K562 (cell line): ENCODE results near the gene RNF20. TPM values are rescaled to one million over a fixed set of nuclear protein-coding genes. Genes with fewer than 3 reads are reported as not detected.
A peak's percentile ranks its signal among the peaks of the same experiment; 100 is the strongest.

Experiments used
- ATAC-seq: fragments of 200-7000 bp; cut with Tn5 transposase; 3 replicates; pipeline ENCODE4 v1.9.1; 2020; ENCODE audit warnings: moderate library complexity
- BruUV-seq: library from RNA; stranded (reverse); fragments of 400-500 nt; replicated peaks from 2 replicates; lab custom pipeline; 2021; lab: Mats Ljungman, UMichigan
- CTCF ChIA-PET: fragments of 300-600 bp; formaldehyde crosslinking; extraction: SDS; loops from one replicate; lab custom pipeline; 2021; ENCODE audit warnings: low intra/inter-chr PET ratio; lab: Yijun Ruan, JAX
- POLR2A ChIA-PET: fragments of 300-600, 350-650 bp; sonication (Branson Sonifier 250); formaldehyde crosslinking; extraction: SDS; loops from one replicate; lab custom pipeline; 2021; ENCODE audit warnings: antibody characterized with exemption, inconsistent platforms; lab: Yijun Ruan, JAX
- DNase-seq, 4 experiments: peaks; one replicate each; pipeline versions ENCODE4 v3.0.0 to v3.0.0-alpha.2; 2011 to 2018; ENCODE audit warnings: low spot score in 3 of 4, mixed read lengths in 3 of 4; ENCODE audit errors: extremely low read depth in 1 of 4
- FAIRE-seq: peaks from 2 replicates; lab custom pipeline; 2011; peaks lifted over from hg19 to GRCh38; lab: Jason Lieb, UNC
- H2AFZ ChIP-seq: 2 replicates; pipeline ENCODE4 v1.6.0; 2011; ENCODE audit warnings: low read depth, low read length, control low read depth, inconsistent platforms
- H3K27ac ChIP-seq: fragments of 200-600 bp; 3 replicates; pipeline ENCODE4 v1.8.0; 2011; ENCODE audit warnings: low read depth, mild to moderate bottlenecking, control low read depth, inconsistent platforms, low read length, moderate library complexity, mixed read lengths; ENCODE audit errors: extremely low read depth
- H3K27me3 ChIP-seq, 2 experiments: fragments of 300-600 bp in 1 of 2; 2 replicates in 1 of 2; 3 replicates in 1 of 2; pipeline versions ENCODE4 v1.6.0 to v1.8.0; 2011; ENCODE audit warnings: inconsistent platforms in 2 of 2, low read length in 2 of 2, mild to moderate bottlenecking in 1 of 2, mixed read lengths in 1 of 2, moderate library complexity in 1 of 2; ENCODE audit not compliant: control insufficient read depth in 2 of 2, insufficient read depth in 2 of 2
- H3K36me3 ChIP-seq: fragments of 300-600 bp; 3 replicates; pipeline ENCODE4 v1.8.0; 2011; ENCODE audit warnings: mild to moderate bottlenecking, low read length, inconsistent platforms; ENCODE audit not compliant: control insufficient read depth, insufficient read depth
- H3K4me1 ChIP-seq, 2 experiments: fragments of 200-600 bp in 1 of 2; replicated peaks in 1 of 2; 2 replicates in 1 of 2; 3 replicates in 1 of 2; pipeline versions ENCODE4 v1.5.1 to v1.8.0; 2011; ENCODE audit warnings: inconsistent platforms in 2 of 2, low read length in 2 of 2, mild to moderate bottlenecking in 1 of 2, mixed read lengths in 1 of 2, moderate library complexity in 1 of 2; ENCODE audit not compliant: control insufficient read depth in 2 of 2, insufficient read depth in 2 of 2
- H3K4me2 ChIP-seq: 2 replicates; pipeline ENCODE4 v1.6.1; 2011; ENCODE audit warnings: low read length, control low read depth, inconsistent platforms, mixed read lengths; ENCODE audit not compliant: insufficient read depth
- H3K4me3 ChIP-seq: fragments of 200-600 bp; sonication (generic), shearing (Covaris generic); 2 replicates; pipeline ENCODE4 v1.5.1; 2016; ENCODE audit warnings: control low read depth, inconsistent platforms
- H3K79me2 ChIP-seq: fragments of 200-600 bp; 3 replicates; pipeline ENCODE4 v1.8.0; 2011; ENCODE audit warnings: low read length, inconsistent platforms; ENCODE audit not compliant: control insufficient read depth, insufficient read depth
- H3K9ac ChIP-seq, 2 experiments: 2 replicates each; pipeline versions ENCODE4 v1.6.0 to v1.6.1; 2011; ENCODE audit warnings: low read depth in 2 of 2, low read length in 2 of 2, control low read depth in 1 of 2, inconsistent platforms in 1 of 2, mild to moderate bottlenecking in 1 of 2, mixed read lengths in 1 of 2; ENCODE audit not compliant: insufficient read depth in 1 of 2
- H3K9me1 ChIP-seq: one replicate; pipeline ENCODE4 v1.6.0; 2011; ENCODE audit warnings: inconsistent platforms, mild to moderate bottlenecking, low read length, moderate library complexity; ENCODE audit not compliant: control insufficient read depth, insufficient read depth
- H3K9me3 ChIP-seq: replicated peaks from 2 replicates; pipeline ENCODE4 v1.5.1; 2011; ENCODE audit warnings: low read depth, low read length, inconsistent platforms; ENCODE audit not compliant: control insufficient read depth, insufficient read depth
- H4K20me1 ChIP-seq: replicated peaks from 2 replicates; pipeline ENCODE4 v1.6.1; 2011; ENCODE audit warnings: low read length, inconsistent platforms, mixed read lengths; ENCODE audit not compliant: control insufficient read depth, insufficient read depth
- ATF6 ChIP-seq: sonication (generic); formaldehyde crosslinking; IDR thresholded peaks from 2 replicates; pipeline ENCODE4 v1.4.0; 2020; ENCODE audit warnings: mild to moderate bottlenecking, missing genetic modification reagents
- BHLHE40 ChIP-seq: IDR thresholded peaks from 2 replicates; pipeline ENCODE4 v1.6.1; 2011; ENCODE audit warnings: low read length, improper control_type of control experiment
- CBFA2T3 ChIP-seq: fragments of 450-650 bp; IDR thresholded peaks from 2 replicates; pipeline ENCODE4 v1.6.1; 2017
- CHD1 ChIP-seq: fragments of 200-600 bp; sonication (generic); IDR thresholded peaks from one replicate; pipeline ENCODE4 v1.6.1; 2012; ENCODE audit warnings: mild to moderate bottlenecking, moderate library complexity, low read length, inconsistent platforms
- CSDE1 ChIP-seq, 2 experiments: fragments of 450-650 bp; IDR thresholded peaks; 2 replicates each; pipeline ENCODE4 v1.6.1; 2016; ENCODE audit warnings: mild to moderate bottlenecking in 1 of 2
- FOXO4 ChIP-seq: fragments of 450-650 bp; formaldehyde crosslinking; IDR thresholded peaks from 2 replicates; pipeline ENCODE4 v1.4.0; 2020; ENCODE audit warnings: mild to moderate bottlenecking, moderate library complexity
- MEF2A ChIP-seq: IDR thresholded peaks from 2 replicates; pipeline ENCODE4 v1.6.1; 2011; ENCODE audit warnings: low read depth, mild to moderate bottlenecking, low read length, moderate library complexity; ENCODE audit not compliant: control insufficient read depth
- NR2C1 ChIP-seq, 2 experiments: fragments of 450-650 bp; IDR thresholded peaks; 2 replicates each; pipeline ENCODE4 v1.6.1; 2017; ENCODE audit warnings: mild to moderate bottlenecking in 2 of 2, antibody characterized with exemption in 1 of 2, inconsistent platforms in 1 of 2, missing compliant biosample characterization in 1 of 2, missing genetic modification characterization in 1 of 2
- NR3C1 ChIP-seq: sonication (generic); formaldehyde crosslinking; IDR thresholded peaks from 2 replicates; pipeline ENCODE4 v1.8.1; 2022; ENCODE audit warnings: missing genetic modification reagents
- PHF21A ChIP-seq: fragments of 450-650 bp; IDR thresholded peaks from 2 replicates; pipeline ENCODE4 v1.6.1; 2017; ENCODE audit warnings: low read depth, borderline replicate concordance
- TEAD4 ChIP-seq, 2 experiments: sonication (generic) in 1 of 2; formaldehyde crosslinking in 1 of 2; IDR thresholded peaks; 2 replicates each; pipeline versions ENCODE4 v1.6.1 to v1.8.0; 2012 to 2022; ENCODE audit warnings: borderline replicate concordance in 1 of 2, inconsistent platforms in 1 of 2, low read length in 1 of 2, mild to moderate bottlenecking in 1 of 2, missing genetic modification reagents in 1 of 2
- WGBS: fragments of 100-300 bp; shearing (Covaris generic); methylation state at CpG from one replicate; pipeline ENCODE4 v1.1.6; 2016; ENCODE audit warnings: low coverage, mixed read lengths; ENCODE audit not compliant: insufficient coverage; ENCODE audit errors: missing lambda C conversion rate; 5-methylcytosine and 5-hydroxymethylcytosine counted together
- in situ Hi-C: fragments of 300-500 bp; cut with MboI; formaldehyde crosslinking; loops from 4 replicates; pipeline ENCODE4 v1.15.0; 2018; ENCODE audit warnings: inconsistent platforms, mixed read lengths
- intact Hi-C: fragments of 100-400 bp; cut with micrococcal nuclease; formaldehyde crosslinking; loops from 2 replicates; pipeline ENCODE4 v1.14.2; 2022
- polyA plus RNA-seq, 8 experiments: library from polyadenylated mRNA; depleted of rRNA in 4 of 8; stranded (reverse) in 5 of 8; unstranded in 3 of 8; fragments of >200 nt; fragmentation: Nextera tagmentation in 2 of 8; fragmentation: Illumina TruSeq in 1 of 8; extraction: Ambion mirVana in 2 of 8; extraction: Trizol in 1 of 8; gene quantifications; 2 replicates each; pipeline versions ENCODE4 v1.2.1 to v1.2.3, GENCODE V29; 2011 to 2014; ENCODE audit warnings: inconsistent platforms in 1 of 8, missing spikeins in 1 of 8
- total RNA-seq, 7 experiments: library from RNA; depleted of rRNA in 6 of 7; stranded (reverse); fragments of >200 nt in 6 of 7; fragmentation: Illumina TruSeq in 2 of 7; extraction: Trizol in 2 of 7; gene quantifications; 2 replicates each; pipeline versions ENCODE4 v1.2.1 to v1.2.3, GENCODE V29; 2011 to 2021; ENCODE audit warnings: low replicate concordance in 1 of 7
- TF ChIP-seq, protein P1 (sequence below): sonication (generic); formaldehyde crosslinking; IDR thresholded peaks from 2 replicates; pipeline ENCODE4 v1.8.1; 2022; ENCODE audit warnings: missing genetic modification reagents
- TF ChIP-seq, protein P2 (sequence below), 3 experiments: IDR thresholded peaks in 2 of 3; conservative IDR thresholded peaks in 1 of 3; 2 replicates each; pipeline ENCODE4 v1.5.1; 2011 to 2012; ENCODE audit warnings: low read length in 3 of 3, mild to moderate bottlenecking in 3 of 3, control low read depth in 2 of 3, improper control_type of control experiment in 1 of 3, inconsistent platforms in 1 of 3, low read depth in 1 of 3, mixed read lengths in 1 of 3, moderate library complexity in 1 of 3; ENCODE audit not compliant: insufficient read depth in 2 of 3

RNF20 gene
- total and polyA plus RNA-seq, 9 of the 15 experiments (the other 6 are each of a cell fraction or from before 2014, with no cell fraction given), result 5.5 to 25.0 (median 22.1) TPM

DNA sequence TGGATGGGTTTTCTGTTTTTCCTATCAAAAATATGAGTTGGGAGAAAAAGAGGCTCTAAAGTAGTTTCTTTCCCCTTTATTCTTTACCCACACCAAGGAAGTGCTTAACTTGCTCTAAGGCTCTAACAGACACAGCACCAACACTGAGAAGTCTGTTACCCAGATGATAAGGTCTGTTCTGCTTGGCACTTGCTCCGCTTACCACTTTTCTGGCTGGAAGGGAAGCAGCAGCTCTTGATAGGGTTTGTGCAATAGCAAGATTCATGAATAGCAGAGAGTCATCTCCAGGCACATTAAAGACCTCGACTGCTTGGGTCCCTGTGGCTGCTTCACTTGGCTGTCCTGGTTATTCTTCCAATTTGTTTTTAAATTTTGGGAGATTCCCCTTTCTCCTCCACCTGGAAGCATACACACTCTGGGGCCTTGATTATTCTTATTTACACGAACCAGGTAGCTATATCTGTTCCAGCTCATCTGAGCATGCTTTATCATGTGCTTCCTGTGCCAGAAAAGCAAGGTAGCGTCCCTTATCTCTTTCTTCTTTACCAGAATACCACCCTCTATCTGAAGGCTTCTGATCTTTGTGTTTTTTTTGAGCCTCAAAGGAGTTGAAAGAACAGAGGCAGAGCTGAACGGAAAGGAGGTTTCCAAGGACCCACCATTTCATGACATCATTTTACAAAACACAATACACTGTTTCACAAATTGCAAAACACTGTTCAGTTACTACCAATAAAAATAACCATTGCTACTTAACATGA lies 36.3 kb downstream of the RNF20 start:
- peaks cover 18 to 32% of the 10 kb centered on the region in 2 experiments for H3K4me1 ChIP-seq
- no peaks in the 10 kb centered on the region; the same call in 2 of the 3 replicates for H3K36me3 ChIP-seq
- FAIRE-seq (peak; percentile 92), DNase-seq (peak in 3 of 4 experiments; percentile 8 to 53 (median 18)), ATAC-seq (peak; percentile 60)
- 4% methylated on average over 5 of the region's 5 CpGs for WGBS
- H3K27ac ChIP-seq, result no peak overlapping the region
- in situ Hi-C loops (no loop called here), intact Hi-C loops (no loop called here)
- H3K9me1 ChIP-seq, result no peaks in the 10 kb centered on the region
- POLR2A ChIA-PET, result no interaction called here
- no peaks in the 10 kb centered on the region for H3K79me2 ChIP-seq
- no TSS peak for BruUV-seq
- no peak overlapping the region for H2AFZ ChIP-seq
- no peaks in the 10 kb centered on the region for H3K9me3 ChIP-seq
- H3K4me3 ChIP-seq, result no peak overlapping the region
- CTCF ChIA-PET, result interaction anchor here (0.6 kb wide), 2 partner anchors 34 to 261 kb away, joined by 4 to 5 read pairs; no protein-coding TSS in a partner anchor
- H3K4me2 ChIP-seq, result peak overlapping the region; percentile 22
- H4K20me1 ChIP-seq, result no peaks in the 10 kb centered on the region
- H3K27me3 ChIP-seq, result no peaks in the 10 kb centered on the region
- no peak overlapping the region for H3K9ac ChIP-seq
- TF ChIP-seq, protein P1, sequence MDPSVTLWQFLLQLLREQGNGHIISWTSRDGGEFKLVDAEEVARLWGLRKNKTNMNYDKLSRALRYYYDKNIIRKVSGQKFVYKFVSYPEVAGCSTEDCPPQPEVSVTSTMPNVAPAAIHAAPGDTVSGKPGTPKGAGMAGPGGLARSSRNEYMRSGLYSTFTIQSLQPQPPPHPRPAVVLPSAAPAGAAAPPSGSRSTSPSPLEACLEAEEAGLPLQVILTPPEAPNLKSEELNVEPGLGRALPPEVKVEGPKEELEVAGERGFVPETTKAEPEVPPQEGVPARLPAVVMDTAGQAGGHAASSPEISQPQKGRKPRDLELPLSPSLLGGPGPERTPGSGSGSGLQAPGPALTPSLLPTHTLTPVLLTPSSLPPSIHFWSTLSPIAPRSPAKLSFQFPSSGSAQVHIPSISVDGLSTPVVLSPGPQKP (CRISPR knock-in tag), result no peak
- no peak for TF ChIP-seq MEF2A
- no peak for TF ChIP-seq CSDE1 (IDR thresholded peaks at IDR 0.05)
- no peak for TF ChIP-seq ATF6 (CRISPR knock-in tag)
- peak; percentile 24; the same call in 1 of the 2 replicates for TF ChIP-seq TEAD4 (IDR thresholded peaks at IDR 0.05; ENCODE audit: low read length)
- no peak for TF ChIP-seq TEAD4 (CRISPR knock-in tag; IDR thresholded peaks at IDR 0.05; ENCODE audit: borderline replicate concordance)
- TF ChIP-seq NR3C1 (CRISPR knock-in tag), result no peak
- no peak for TF ChIP-seq FOXO4 (CRISPR knock-in tag)
- no peak for TF ChIP-seq PHF21A
- no peak for TF ChIP-seq NR2C1 (IDR thresholded peaks at IDR 0.05)
- TF ChIP-seq NR2C1 (tag; IDR thresholded peaks at IDR 0.05), result no peak
- TF ChIP-seq, protein P2, sequence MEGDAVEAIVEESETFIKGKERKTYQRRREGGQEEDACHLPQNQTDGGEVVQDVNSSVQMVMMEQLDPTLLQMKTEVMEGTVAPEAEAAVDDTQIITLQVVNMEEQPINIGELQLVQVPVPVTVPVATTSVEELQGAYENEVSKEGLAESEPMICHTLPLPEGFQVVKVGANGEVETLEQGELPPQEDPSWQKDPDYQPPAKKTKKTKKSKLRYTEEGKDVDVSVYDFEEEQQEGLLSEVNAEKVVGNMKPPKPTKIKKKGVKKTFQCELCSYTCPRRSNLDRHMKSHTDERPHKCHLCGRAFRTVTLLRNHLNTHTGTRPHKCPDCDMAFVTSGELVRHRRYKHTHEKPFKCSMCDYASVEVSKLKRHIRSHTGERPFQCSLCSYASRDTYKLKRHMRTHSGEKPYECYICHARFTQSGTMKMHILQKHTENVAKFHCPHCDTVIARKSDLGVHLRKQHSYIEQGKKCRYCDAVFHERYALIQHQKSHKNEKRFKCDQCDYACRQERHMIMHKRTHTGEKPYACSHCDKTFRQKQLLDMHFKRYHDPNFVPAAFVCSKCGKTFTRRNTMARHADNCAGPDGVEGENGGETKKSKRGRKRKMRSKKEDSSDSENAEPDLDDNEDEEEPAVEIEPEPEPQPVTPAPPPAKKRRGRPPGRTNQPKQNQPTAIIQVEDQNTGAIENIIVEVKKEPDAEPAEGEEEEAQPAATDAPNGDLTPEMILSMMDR (IDR thresholded peaks at IDR 0.05 in 2 of 3, conservative IDR thresholded peaks at IDR 0.05 in 1 of 3; ENCODE audit: insufficient read depth in 2 of 3, low read depth in 1 of 3, low read length in 3 of 3), result no peak
- peak; percentile 65 for TF ChIP-seq CBFA2T3
- no peak for TF ChIP-seq CHD1
- no peak for TF ChIP-seq BHLHE40
